GM10248 (cell line): ENCODE measurements around the gene ANKS1A.

ENCODE experiments used
- CTCF ChIA-PET: fragments of 300-600 bp; sonication (Branson Sonifier 250); formaldehyde crosslinking; extraction: SDS; loops from one replicate; lab custom pipeline; 2021; ENCODE audit warnings: antibody characterized with exemption; lab: Yijun Ruan, JAX
- POLR2A ChIA-PET: fragments of 350-650 bp; sonication (Branson Sonifier 250); formaldehyde crosslinking; extraction: SDS; loops from one replicate; lab custom pipeline; 2020; ENCODE audit warnings: antibody characterized with exemption; lab: Yijun Ruan, JAX
- DNase-seq: peaks from one replicate; pipeline ENCODE4 v3.0.0; 2012; ENCODE audit errors: extremely low spot score
- TF ChIP-seq, protein P1 (sequence below): IDR thresholded peaks from 2 replicates; pipeline ENCODE4 v1.5.1; 2012; ENCODE audit warnings: mild to moderate bottlenecking, low read depth; ENCODE audit errors: extremely low read depth, missing control alignments, control extremely low read depth

ANKS1A gene

DNA sequence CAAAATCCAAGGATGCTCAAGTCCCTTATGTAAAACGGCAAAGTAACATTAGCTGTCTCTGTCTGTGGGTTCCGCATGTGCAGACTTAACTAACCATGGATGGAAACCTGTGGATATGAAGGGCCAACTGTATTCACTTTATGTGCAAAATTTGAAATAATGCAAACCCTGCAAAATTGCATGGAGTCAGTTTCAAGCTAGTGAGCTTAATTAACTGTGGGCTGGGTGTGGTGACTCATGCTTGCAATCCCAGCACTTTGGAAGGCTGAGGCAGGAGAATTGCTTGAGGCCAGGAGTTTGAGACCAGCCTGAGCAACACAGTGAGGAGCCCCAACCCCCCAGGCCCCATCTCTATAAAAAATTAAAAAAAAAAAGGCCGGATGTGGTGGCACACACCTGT, 81.4 kb downstream of the ANKS1A start:
- POLR2A ChIA-PET, result no interaction called here
- TF ChIP-seq, protein P1, sequence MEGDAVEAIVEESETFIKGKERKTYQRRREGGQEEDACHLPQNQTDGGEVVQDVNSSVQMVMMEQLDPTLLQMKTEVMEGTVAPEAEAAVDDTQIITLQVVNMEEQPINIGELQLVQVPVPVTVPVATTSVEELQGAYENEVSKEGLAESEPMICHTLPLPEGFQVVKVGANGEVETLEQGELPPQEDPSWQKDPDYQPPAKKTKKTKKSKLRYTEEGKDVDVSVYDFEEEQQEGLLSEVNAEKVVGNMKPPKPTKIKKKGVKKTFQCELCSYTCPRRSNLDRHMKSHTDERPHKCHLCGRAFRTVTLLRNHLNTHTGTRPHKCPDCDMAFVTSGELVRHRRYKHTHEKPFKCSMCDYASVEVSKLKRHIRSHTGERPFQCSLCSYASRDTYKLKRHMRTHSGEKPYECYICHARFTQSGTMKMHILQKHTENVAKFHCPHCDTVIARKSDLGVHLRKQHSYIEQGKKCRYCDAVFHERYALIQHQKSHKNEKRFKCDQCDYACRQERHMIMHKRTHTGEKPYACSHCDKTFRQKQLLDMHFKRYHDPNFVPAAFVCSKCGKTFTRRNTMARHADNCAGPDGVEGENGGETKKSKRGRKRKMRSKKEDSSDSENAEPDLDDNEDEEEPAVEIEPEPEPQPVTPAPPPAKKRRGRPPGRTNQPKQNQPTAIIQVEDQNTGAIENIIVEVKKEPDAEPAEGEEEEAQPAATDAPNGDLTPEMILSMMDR, result no peak
- CTCF ChIA-PET, result interaction anchor here (1.3 to 3.9 kb wide), 3 partner anchors 9 to 16 kb away, joined by 3 to 22 read pairs (median 7); no protein-coding TSS in a partner anchor
- DNase-seq, result no peak

DNA sequence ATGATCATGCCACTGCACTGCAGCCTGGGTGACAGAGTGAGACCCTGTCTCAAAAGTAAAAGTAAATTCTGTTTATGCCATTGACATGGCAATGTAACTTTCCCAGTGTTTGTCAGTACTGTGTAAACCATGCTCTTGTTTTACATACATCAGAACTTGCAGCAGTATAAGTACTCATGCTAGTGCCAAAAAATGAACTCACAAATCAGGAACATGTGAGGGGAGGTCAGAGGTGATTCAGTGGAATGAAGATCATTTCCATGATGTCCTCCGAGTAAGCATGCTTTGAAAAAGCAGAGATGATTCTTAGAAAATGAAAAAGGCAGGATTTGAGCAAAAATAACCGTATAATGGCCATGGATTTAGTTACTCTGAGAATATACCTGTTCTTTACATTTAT, 81.9 kb downstream of the ANKS1A start:
- ChIA-PET POLR2A (no interaction called here), CTCF (interaction anchor here (1.0 to 3.9 kb wide), 5 partner anchors 9 to 233 kb away, joined by 3 to 23 read pairs (median 4); no protein-coding TSS in a partner anchor)
- DNase-seq, result no peak
- TF ChIP-seq, protein P1, result no peak

DNA sequence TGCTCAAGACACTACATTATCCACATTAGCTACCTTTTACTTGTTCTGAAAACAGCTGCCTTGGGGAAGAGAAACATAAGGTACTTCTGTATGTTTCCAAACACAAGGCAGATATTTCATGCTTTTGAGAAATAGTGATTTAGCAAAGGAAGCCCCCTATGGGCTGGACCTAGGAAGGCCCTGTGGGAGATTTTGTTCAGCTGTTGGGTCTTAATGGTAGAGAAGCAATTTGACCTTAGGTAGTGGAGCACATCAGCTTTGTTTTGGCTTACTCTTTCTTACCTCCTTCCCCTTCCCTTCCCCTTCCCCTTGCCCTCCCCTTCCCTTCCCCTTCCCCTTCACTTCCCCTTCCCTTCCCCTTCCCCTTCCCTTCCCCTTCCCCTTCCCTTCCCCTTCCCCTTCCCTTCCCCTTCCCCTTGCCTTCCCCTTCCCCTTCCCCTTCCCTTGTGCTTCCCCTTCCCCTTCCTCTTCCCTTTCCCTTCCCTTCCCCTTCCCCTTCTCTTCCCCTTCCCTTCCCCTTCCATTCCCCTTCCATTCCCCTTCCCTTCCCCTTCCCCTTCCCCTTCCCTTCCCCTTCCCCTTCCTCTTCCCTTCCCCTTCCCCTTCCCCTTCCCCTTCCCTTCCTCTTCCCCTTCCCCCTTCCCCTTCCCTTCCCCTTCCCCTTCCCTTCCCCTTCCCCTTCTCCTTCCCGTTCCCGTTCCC, 84.6 kb downstream of the ANKS1A start:
- TF ChIP-seq, protein P1, result no peak
- DNase-seq, result no peak
- ChIA-PET POLR2A (no interaction called here), CTCF (interaction anchor here (0.8 to 3.0 kb wide), 6 partner anchors 13 to 513 kb away, joined by 3 to 23 read pairs (median 4); no protein-coding TSS in a partner anchor)

DNA sequence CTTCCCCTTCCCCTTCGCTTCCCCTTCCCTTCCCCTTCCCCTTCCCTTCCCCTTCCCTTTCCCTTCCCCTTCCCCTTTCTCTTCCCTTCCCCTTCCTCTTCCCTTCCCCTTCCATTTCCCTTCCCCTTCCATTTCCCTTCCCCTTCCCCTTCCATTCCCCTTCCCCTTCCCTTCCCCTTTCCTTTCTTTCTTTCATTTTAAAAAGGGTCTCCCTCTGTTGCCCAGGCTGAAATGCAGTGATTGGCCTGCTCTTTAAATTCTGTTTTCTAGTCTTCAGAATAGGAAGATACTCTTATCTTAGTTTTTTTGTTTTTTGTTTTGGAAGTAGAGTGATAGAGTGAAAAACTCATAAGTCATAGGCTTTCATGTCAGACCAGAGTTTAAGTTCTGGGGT, 85.2 kb downstream of the ANKS1A start:
- POLR2A ChIA-PET, result no interaction called here
- CTCF ChIA-PET, result interaction anchor here (1.6 to 5.2 kb wide), 3 partner anchors 13 to 267 kb away, joined by 3 to 34 read pairs (median 23); no protein-coding TSS in a partner anchor
- DNase-seq, result no peak
- TF ChIP-seq, protein P1, result no peak

DNA sequence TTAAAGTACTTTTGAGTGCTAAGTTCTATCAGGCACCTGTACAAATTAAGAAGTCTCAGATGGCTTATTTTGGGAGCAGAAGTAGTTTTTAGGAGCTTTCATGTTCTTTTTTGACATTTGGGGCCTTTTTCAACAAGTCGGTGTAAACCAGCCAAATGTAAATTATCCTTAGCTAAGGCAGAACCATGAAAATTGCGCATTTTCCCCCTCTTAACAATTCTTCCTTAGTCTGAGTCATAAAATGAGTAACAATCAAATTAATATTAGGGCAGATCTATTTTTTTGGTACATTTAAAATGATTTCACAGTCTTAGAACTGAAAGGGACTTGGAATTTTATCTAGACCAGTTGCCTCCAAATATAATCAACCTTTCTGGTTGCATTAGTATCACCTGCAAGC, 87.2 kb downstream of the ANKS1A start:
- TF ChIP-seq, protein P1, result no peak
- CTCF ChIA-PET, result interaction anchor here (5.2 kb wide), 1 partner anchor 11 kb away, joined by 34 read pairs; no protein-coding TSS in a partner anchor
- POLR2A ChIA-PET, result no interaction called here
- no peak for DNase-seq

DNA sequence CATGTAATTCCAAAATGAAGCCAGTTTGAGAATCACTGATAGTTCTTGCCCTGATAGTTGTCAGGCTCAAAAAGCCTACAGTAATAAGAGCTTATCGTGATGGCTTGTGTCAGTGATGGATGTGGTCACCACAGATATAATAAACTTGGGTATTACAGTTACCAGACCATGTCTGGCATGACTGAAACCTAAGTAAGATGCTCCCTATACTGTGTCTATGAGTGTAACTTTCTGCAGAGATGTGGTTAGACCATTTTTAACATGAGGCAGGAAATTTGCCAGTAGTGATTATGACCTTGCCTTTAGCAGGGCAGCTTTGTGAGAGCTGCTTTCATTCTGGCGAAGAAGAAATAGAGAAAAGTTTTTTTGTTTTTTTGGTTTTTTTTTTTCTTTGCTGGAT, 90.2 kb downstream of the ANKS1A start:
- ChIA-PET POLR2A (no interaction called here), CTCF (interaction anchor here (0.8 to 5.2 kb wide), 6 partner anchors 8 to 262 kb away, joined by 3 to 34 read pairs (median 3); no protein-coding TSS in a partner anchor)
- DNase-seq, result no peak
- TF ChIP-seq, protein P1, result no peak
